Endothelial cell of umbilical vein (primary cell): ENCODE data around the gene UBE2L3. TPM values are rescaled to one million over a fixed set of nuclear protein-coding genes. Genes with fewer than 3 reads are reported as not detected.
"Not testable (repeated sequence)": the region's sequence is repeated elsewhere in the genome, so short reads cannot be mapped to it uniquely, and the experiment has no call there.

Experiments used
- BruUV-seq: library from RNA; stranded (reverse); fragments of 400-500 nt; replicated peaks from 2 replicates; lab custom pipeline; 2021; lab: Mats Ljungman, UMichigan
- CTCF ChIA-PET: fragments of 300-600, 350-600 bp; sonication (Branson Sonifier 250); formaldehyde crosslinking; loops from one replicate; lab custom pipeline; 2021; ENCODE audit warnings: antibody characterized with exemption, inconsistent platforms; lab: Charles Lee
- POLR2A ChIA-PET: fragments of 300-600, 350-600 bp; sonication (Branson Sonifier 250); formaldehyde crosslinking; loops from one replicate; lab custom pipeline; 2021; ENCODE audit warnings: antibody characterized with exemption, inconsistent platforms; lab: Charles Lee
- DNase-seq: peaks from one replicate; pipeline ENCODE4 v3.0.0-alpha.2; 2011; ENCODE audit warnings: low read depth, low spot score
- FAIRE-seq: peaks from 2 replicates; lab custom pipeline; 2011; peaks lifted over from hg19 to GRCh38; lab: Jason Lieb, UNC
- H2AFZ ChIP-seq: 2 replicates; pipeline ENCODE4 v1.6.0; 2012; ENCODE audit warnings: low read depth, low read length, control low read depth, inconsistent platforms
- H3K27ac ChIP-seq: 2 replicates; pipeline ENCODE4 v1.5.1; 2011; ENCODE audit warnings: low read depth, mild to moderate bottlenecking, control low read depth, low read length, moderate library complexity; ENCODE audit not compliant: insufficient read depth
- H3K27me3 ChIP-seq, 2 experiments: 2 replicates each; pipeline versions ENCODE4 v1.6.0 to v1.6.1; 2011; ENCODE audit warnings: low read length in 2 of 2, mixed read lengths in 1 of 2; ENCODE audit not compliant: control insufficient read depth in 2 of 2, insufficient read depth in 2 of 2
- H3K36me3 ChIP-seq, 2 experiments: 2 replicates in 1 of 2; 3 replicates in 1 of 2; pipeline ENCODE4 v1.5.1; 2011; ENCODE audit warnings: low read length in 2 of 2, mild to moderate bottlenecking in 1 of 2, moderate library complexity in 1 of 2; ENCODE audit not compliant: control insufficient read depth in 2 of 2, insufficient read depth in 2 of 2; ENCODE audit errors: extremely low read depth in 1 of 2
- H3K4me1 ChIP-seq: 3 replicates; pipeline ENCODE4 v1.5.1; 2011; ENCODE audit warnings: mild to moderate bottlenecking, low read length; ENCODE audit not compliant: control insufficient read depth, insufficient read depth; ENCODE audit errors: extremely low read depth
- H3K4me2 ChIP-seq: 2 replicates; pipeline ENCODE4 v1.6.1; 2011; ENCODE audit warnings: low read length, control low read depth, mixed read lengths; ENCODE audit not compliant: insufficient read depth
- H3K4me3 ChIP-seq, 3 experiments: fragments of 200-600 bp in 1 of 3; sonication (generic), shearing (Covaris generic) in 1 of 3; replicated peaks in 1 of 3; 2 replicates each; pipeline ENCODE4 v1.5.1; 2011 to 2016; ENCODE audit warnings: control low read depth in 3 of 3, low read length in 3 of 3, mild to moderate bottlenecking in 2 of 3, inconsistent platforms in 1 of 3, low read depth in 1 of 3, moderate library complexity in 1 of 3; ENCODE audit not compliant: insufficient read depth in 1 of 3
- H3K79me2 ChIP-seq: 2 replicates; pipeline ENCODE4 v1.6.0; 2012; ENCODE audit warnings: low read length, inconsistent platforms; ENCODE audit not compliant: control insufficient read depth, insufficient read depth
- H3K9ac ChIP-seq: replicated peaks from 2 replicates; pipeline ENCODE3; 2011; ENCODE audit warnings: low read length, control low read depth; ENCODE audit not compliant: insufficient read depth; ENCODE audit errors: extremely low read depth
- H3K9me1 ChIP-seq: replicated peaks from 3 replicates; pipeline ENCODE4 v1.6.0; 2011; ENCODE audit warnings: mild to moderate bottlenecking, low read length; ENCODE audit not compliant: control insufficient read depth, insufficient read depth; ENCODE audit errors: extremely low read depth
- H3K9me3 ChIP-seq: replicated peaks from 2 replicates; pipeline ENCODE4 v1.5.1; 2012; ENCODE audit warnings: low read length, inconsistent platforms; ENCODE audit not compliant: control insufficient read depth, insufficient read depth
- H4K20me1 ChIP-seq: replicated peaks from 2 replicates; pipeline ENCODE3; 2011; ENCODE audit warnings: mild to moderate bottlenecking, low read length; ENCODE audit not compliant: control insufficient read depth, insufficient read depth; ENCODE audit errors: extremely low read depth
- EZH2 ChIP-seq: IDR thresholded peaks from 2 replicates; pipeline ENCODE4 v1.6.1; 2012; ENCODE audit warnings: borderline replicate concordance, low read depth, mild to moderate bottlenecking, moderate library complexity, low read length, inconsistent platforms; ENCODE audit not compliant: severe bottlenecking
- FOS ChIP-seq: IDR thresholded peaks from 2 replicates; pipeline ENCODE4 v1.6.1; 2011; ENCODE audit warnings: mild to moderate bottlenecking, low read length, moderate library complexity, borderline replicate concordance; ENCODE audit not compliant: insufficient read depth
- GATA2 ChIP-seq: IDR thresholded peaks from 2 replicates; pipeline ENCODE4 v1.7.0; 2011; ENCODE audit warnings: low read depth, mild to moderate bottlenecking, moderate library complexity, mixed read lengths, low read length; ENCODE audit not compliant: insufficient read length, insufficient read depth
- MYC ChIP-seq: IDR thresholded peaks from one replicate; pipeline ENCODE4 v1.6.1; 2011; ENCODE audit warnings: mild to moderate bottlenecking, low read depth, low read length
- dilution Hi-C: fragments of 300-500 bp; cut with MboI; formaldehyde crosslinking; loops from one replicate; pipeline ENCODE4 v1.15.0; 2019; ENCODE audit warnings: low sequenced_read_pairs; ENCODE audit not compliant: extremely low pct_ligation_motif_present
- intact Hi-C: fragments of 100-400 bp; cut with micrococcal nuclease; formaldehyde crosslinking; loops from one replicate; pipeline ENCODE4 v1.10.0; 2022
- polyA plus RNA-seq, 4 experiments: library from polyadenylated mRNA; depleted of rRNA in 3 of 4; stranded (reverse) in 3 of 4; unstranded in 1 of 4; fragments of >200 nt; gene quantifications; 2 replicates each; pipeline versions ENCODE4 v1.2.1 to v1.2.3, GENCODE V29; 2011 to 2012; ENCODE audit warnings: missing spikeins in 1 of 4
- total RNA-seq: library from RNA; stranded (reverse); gene quantifications from 2 replicates; pipeline ENCODE4 v1.2.3, GENCODE V29; 2021

UBE2L3 gene
- total and polyA plus RNA-seq, 2 donors (not counting 3 experiments of a cell fraction or from before 2014, with no cell fraction given) = 66.0 to 83.5 TPM

- FAIRE-seq = no peak
- dilution Hi-C loops (no loop called here), intact Hi-C loops (no loop called here)
- Histone ChIP-seq H3K9me3 (no peaks in the 10 kb centered on the region), H3K79me2 (peaks cover 86% of the 10 kb centered on the region), H3K27me3 (no peaks in the 10 kb centered on the region), H3K9ac (no peak overlapping the region), H3K27ac (no peak overlapping the region), H2AFZ (no peak overlapping the region), H3K4me2 (no peak overlapping the region), H3K36me3 (peaks cover 7 to 8% of the 10 kb centered on the region in 2 experiments), H3K4me3 (no peak overlapping the region), H3K9me1 (no peaks in the 10 kb centered on the region), H4K20me1 (peaks cover 12% of the 10 kb centered on the region), H3K4me1 (no peaks in the 10 kb centered on the region)
- ChIA-PET CTCF (interaction anchor here (0.9 to 1.4 kb wide), 3 partner anchors 22 to 36 kb away, joined by 3 to 4 read pairs (median 3); no protein-coding TSS in a partner anchor), POLR2A (no interaction called here)
- DNase-seq = no peak
- BruUV-seq = no TSS peak
- TF ChIP-seq FOS (no peak), MYC (no peak), GATA2 (no peak), EZH2 (no peak)
Measured at GRCh38 chr22:21606775-21607174, 39.3 kb downstream of the UBE2L3 start.

DNA sequence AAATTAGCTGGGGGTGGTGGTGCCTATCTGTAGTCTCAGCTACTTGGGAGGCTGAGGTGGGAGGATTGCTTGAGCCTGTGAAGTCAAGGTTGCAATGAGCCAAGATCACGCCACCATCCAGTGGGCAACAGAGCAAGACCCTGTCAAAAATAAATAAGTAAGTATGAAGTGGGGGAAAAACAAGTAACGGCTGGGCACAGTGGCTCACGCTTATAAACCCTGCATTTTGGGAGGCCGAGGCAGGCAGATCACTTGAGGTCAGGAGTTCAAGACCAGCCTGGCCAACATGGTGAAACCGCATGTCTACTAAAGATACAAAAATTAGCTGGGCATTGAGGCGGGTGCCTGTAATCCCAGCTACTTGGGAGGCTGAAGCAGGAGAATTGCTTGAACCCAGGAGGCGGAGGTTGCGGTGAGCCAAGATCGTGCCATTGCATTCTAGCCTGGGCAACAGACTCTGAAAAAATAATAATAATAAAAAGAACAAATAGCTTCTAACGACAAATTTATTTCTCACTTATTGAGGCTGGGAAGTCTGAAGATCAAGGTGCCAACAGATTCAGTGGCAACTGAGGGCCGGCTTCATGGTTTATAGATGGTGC, 42.1 kb downstream of the UBE2L3 start:
- not testable (repeated sequence) for BruUV-seq, H4K20me1 ChIP-seq

More for the DNA sequence above, 42.1 kb downstream of the UBE2L3 start:
- CTCF ChIA-PET = interaction anchor here (1.0 to 1.2 kb wide), 2 partner anchors 11 to 16 kb away, joined by 3 read pairs; no protein-coding TSS in a partner anchor
- H3K9ac ChIP-seq, H3K9me3 ChIP-seq, H3K4me1 ChIP-seq, H2AFZ ChIP-seq, POLR2A ChIA-PET, H3K9me1 ChIP-seq, H3K4me3 ChIP-seq, H3K4me2 ChIP-seq, dilution Hi-C loops, DNase-seq, H3K27me3 ChIP-seq, H3K27ac ChIP-seq, intact Hi-C loops, FAIRE-seq: not testable (repeated sequence)
- H3K36me3 ChIP-seq = peaks cover 8 to 22% of the 10 kb centered on the region in 2 experiments
- H3K79me2 ChIP-seq = peaks cover 88% of the 10 kb centered on the region
